T-helper 1 cell treated with Interleukin-12 subunit alpha and Interleukin-12 subunit beta and Interleukin-4 antibody, amounts not matched to agents 30 ng/mL and 1 ng/mL, for 36 hours (primary cell): ENCODE measurements around the gene CEP83. TPM values are rescaled to one million over a fixed set of nuclear protein-coding genes. Genes with fewer than 3 reads are reported as not detected.

ENCODE experiments used
- total RNA-seq: library from RNA; stranded (reverse); gene quantifications from 2 replicates; pipeline ENCODE4 v1.2.3, GENCODE V29; 2022

The CEP83 gene
- total RNA-seq, 1 donor from 2014 or later: 23.5 TPM

Other genes starting within 250 kb of the CEP83 start
- 0.12 and 0.37 TPM in 2 replicates for gene TMCC3, start 190.7 kb upstream of the CEP83 start, total RNA-seq